GM23248 (cell line): ENCODE results near the gene CIAO2A. TPM values are rescaled to one million over a fixed set of nuclear protein-coding genes. Genes with fewer than 3 reads are reported as not detected.
"Not testable (repeated sequence)": the region's sequence is repeated elsewhere in the genome, so short reads cannot be mapped to it uniquely, and the experiment has no call there.

Experiments
- DNase-seq: peaks from one replicate; pipeline ENCODE4 v3.0.0-alpha.2; 2015
- H2AFZ ChIP-seq: fragments of 200-600 bp; sonication (generic); 2 replicates; pipeline ENCODE4 v1.6.1; 2016; ENCODE audit warnings: antibody characterized with exemption
- H3F3A ChIP-seq: fragments of 200-600 bp; sonication (generic); 2 replicates; pipeline ENCODE4 v1.6.1; 2016; ENCODE audit warnings: mild to moderate bottlenecking, antibody characterized with exemption, mixed run types; ENCODE audit not compliant: insufficient read depth
- H3K27ac ChIP-seq: fragments of 200-600 bp; sonication (generic); 2 replicates; pipeline ENCODE4 v1.5.1; 2016; ENCODE audit warnings: mild to moderate bottlenecking
- H3K27me3 ChIP-seq: fragments of 200-600 bp; sonication (generic); replicated peaks from 2 replicates; pipeline ENCODE4 v1.6.1; 2016; ENCODE audit warnings: mild to moderate bottlenecking; ENCODE audit not compliant: insufficient read depth
- H3K36me3 ChIP-seq: fragments of 200-600 bp; sonication (generic); 2 replicates; pipeline ENCODE4 v1.6.1; 2016; ENCODE audit warnings: low read depth, mild to moderate bottlenecking
- H3K4me1 ChIP-seq: fragments of 200-600 bp; sonication (generic); 2 replicates; pipeline ENCODE4 v1.6.1; 2016; ENCODE audit warnings: mild to moderate bottlenecking; ENCODE audit not compliant: insufficient read depth
- H3K4me2 ChIP-seq: fragments of 200-600 bp; sonication (generic); one replicate; pipeline ENCODE4 v1.6.1; 2016; ENCODE audit warnings: mild to moderate bottlenecking; ENCODE audit not compliant: unreplicated experiment
- H3K4me3 ChIP-seq: fragments of 200-600 bp; sonication (generic); 2 replicates; pipeline ENCODE4 v1.5.1; 2016; ENCODE audit warnings: mild to moderate bottlenecking
- H3K79me2 ChIP-seq: fragments of 200-600 bp; sonication (generic); 2 replicates; pipeline ENCODE4 v1.6.1; 2016; ENCODE audit warnings: mild to moderate bottlenecking; ENCODE audit not compliant: insufficient read depth
- H3K9ac ChIP-seq: fragments of 200-600 bp; sonication (generic); 2 replicates; pipeline ENCODE4 v1.6.1; 2016; ENCODE audit warnings: mild to moderate bottlenecking
- H3K9me2 ChIP-seq: fragments of 200-600 bp; sonication (generic); 2 replicates; pipeline ENCODE4 v1.6.1; 2016; ENCODE audit warnings: mixed run types, mild to moderate bottlenecking, moderate library complexity; ENCODE audit not compliant: insufficient read depth
- H3K9me3 ChIP-seq: fragments of 200-600 bp; sonication (generic); one replicate; pipeline ENCODE4 v1.6.1; 2017; ENCODE audit warnings: low read depth
- H4K20me1 ChIP-seq: fragments of 200-600 bp; sonication (generic); 2 replicates; pipeline ENCODE4 v1.6.0; 2016; ENCODE audit not compliant: insufficient read depth
- EZH2 ChIP-seq: fragments of 200-600 bp; sonication (generic); IDR thresholded peaks from 2 replicates; pipeline ENCODE4 v1.6.1; 2018; ENCODE audit warnings: antibody characterized with exemption, mild to moderate bottlenecking; ENCODE audit not compliant: insufficient read depth, poor library complexity, severe bottlenecking
- EZH2phosphoT487 ChIP-seq: fragments of 200-600 bp; sonication (generic); IDR thresholded peaks from 2 replicates; pipeline ENCODE4 v1.6.1; 2018; ENCODE audit warnings: antibody characterized with exemption, moderate library complexity, mild to moderate bottlenecking, low read depth; ENCODE audit not compliant: insufficient read depth
- WGBS, 2 experiments: methylation state at CpG; one replicate each; pipeline ENCODE4 v1.1.6; 2015 to 2017; ENCODE audit warnings: low lambda C conversion rate in 2 of 2, low coverage in 1 of 2; ENCODE audit errors: missing lambda C conversion rate in 2 of 2; 5-methylcytosine and 5-hydroxymethylcytosine counted together
- in situ Hi-C: fragments of 300-500 bp; cut with MboI; formaldehyde crosslinking; loops from 2 replicates; pipeline ENCODE4 v1.15.0; 2020
- polyA plus RNA-seq: library from polyadenylated mRNA; unstranded; fragments of >200 nt; fragmentation: Nextera tagmentation; extraction: Ambion mirVana; gene quantifications from 2 replicates; pipeline ENCODE4 v1.2.1, GENCODE V29; 2016
- total RNA-seq: library from RNA; depleted of rRNA; stranded (reverse); fragments of >200 nt; shearing (Covaris generic); gene quantifications from 2 replicates; pipeline ENCODE4 v1.2.3, GENCODE V29; 2014

CIAO2A gene
- total and polyA plus RNA-seq, 2 experiments from 2014 or later, result 40.5 to 93.8 TPM

DNA sequence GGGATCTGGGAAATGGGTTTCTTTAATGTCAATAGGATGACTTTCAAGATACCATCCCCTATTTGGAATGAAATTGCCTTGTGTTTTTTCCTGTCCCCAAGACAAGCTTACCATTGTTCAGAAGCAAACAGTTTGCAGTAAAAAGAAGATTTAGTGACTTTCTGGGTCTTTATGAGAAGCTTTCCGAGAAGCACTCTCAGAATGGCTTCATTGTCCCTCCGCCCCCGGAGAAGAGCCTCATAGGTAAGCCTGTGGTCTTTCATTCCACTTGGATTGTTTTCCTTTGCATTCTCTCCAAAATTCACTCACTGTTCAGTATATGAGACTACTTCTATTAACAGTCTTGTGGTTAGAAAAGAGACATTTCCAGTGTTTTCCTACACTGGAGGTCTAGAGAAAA, 32.3 kb upstream of the CIAO2A start:
- WGBS, 2 experiments, result 65 to 67% methylated on average over 3 of the region's 3 CpGs
- Histone ChIP-seq H3F3A (no peaks in the 10 kb centered on the region), H3K79me2 (no peaks in the 10 kb centered on the region), H3K9me2 (no peaks in the 10 kb centered on the region), H3K4me3 (no peak overlapping the region), H3K27me3 (no peaks in the 10 kb centered on the region), H3K27ac (no peak overlapping the region), H3K4me2 (no peak overlapping the region), H2AFZ (no peak overlapping the region), H3K9me3 (no peaks in the 10 kb centered on the region), H3K9ac (no peak overlapping the region), H3K4me1 (no peaks in the 10 kb centered on the region), H4K20me1 (no peaks in the 10 kb centered on the region), H3K36me3 (peaks cover 70% of the 10 kb centered on the region)
- DNase-seq, result no peak
- in situ Hi-C loops, result no loop called here
- no peak for TF ChIP-seq EZH2
- no peak for TF ChIP-seq EZH2phosphoT487

DNA sequence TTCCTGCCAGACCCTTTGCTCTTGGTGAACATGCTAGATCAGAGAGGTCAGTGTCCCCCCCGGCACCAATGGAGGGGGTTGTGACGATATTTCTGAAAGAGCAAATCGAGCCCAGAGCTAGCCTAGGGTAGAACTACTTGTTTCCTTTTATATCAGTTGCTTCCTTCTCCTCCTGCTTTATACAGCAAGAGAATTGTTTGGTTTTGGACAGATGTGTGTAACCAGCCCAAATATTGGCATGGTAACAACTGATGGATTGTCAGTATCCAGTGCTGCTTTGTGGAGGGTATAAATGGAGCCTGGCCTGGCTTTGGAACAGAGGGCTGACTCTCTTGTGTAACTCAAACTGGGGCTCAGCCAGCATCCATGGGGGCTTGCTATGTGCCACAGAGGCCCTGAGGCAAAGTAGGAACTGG, 29.3 kb upstream of the CIAO2A start:
- Histone ChIP-seq H3K4me1 (no peaks in the 10 kb centered on the region), H3K79me2 (0 out of 2 replicates have a peak, but pooled peaks cover 12% of the 10 kb centered on the region), H3F3A (no peaks in the 10 kb centered on the region), H3K36me3 (peaks cover 66% of the 10 kb centered on the region), H3K27me3 (no peaks in the 10 kb centered on the region), H3K9ac (no peak overlapping the region), H3K4me3 (no peak overlapping the region), H3K9me2 (no peaks in the 10 kb centered on the region), H3K27ac (no peak overlapping the region), H2AFZ (no peak overlapping the region), H4K20me1 (no peaks in the 10 kb centered on the region), H3K9me3 (no peaks in the 10 kb centered on the region), H3K4me2 (no peak overlapping the region)
- TF ChIP-seq EZH2, result no peak
- TF ChIP-seq EZH2phosphoT487, result no peak
- WGBS, 2 experiments, result 100% methylated on average over 3 of the region's 3 CpGs
- no peak for DNase-seq
- in situ Hi-C loops, result no loop called here

DNA sequence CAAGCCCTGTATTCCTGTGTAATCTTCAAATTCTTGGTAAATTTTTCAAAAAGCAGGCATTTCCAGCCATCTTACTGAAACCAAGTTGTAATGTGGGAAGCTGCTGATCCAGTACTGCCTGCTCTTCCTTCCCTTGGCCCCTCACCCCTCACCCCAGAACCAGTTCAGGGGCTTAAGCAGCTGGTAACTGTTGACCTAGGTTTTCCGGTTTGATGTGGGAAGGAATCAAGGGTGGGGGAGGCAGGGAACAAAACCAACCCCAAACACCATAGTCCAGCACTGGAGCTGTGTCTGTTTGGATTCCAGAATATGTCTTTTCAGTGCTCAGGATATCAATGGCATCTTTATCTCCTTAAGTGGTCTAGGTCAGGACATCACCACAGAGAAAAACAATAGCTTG, 28.8 kb upstream of the CIAO2A start:
- Histone ChIP-seq H3F3A (no peaks in the 10 kb centered on the region), H3K27ac (no peak overlapping the region), H2AFZ (no peak overlapping the region), H3K9me3 (no peaks in the 10 kb centered on the region), H3K4me3 (no peak overlapping the region), H3K9me2 (no peaks in the 10 kb centered on the region), H3K9ac (no peak overlapping the region), H3K27me3 (no peaks in the 10 kb centered on the region), H3K4me1 (no peaks in the 10 kb centered on the region), H3K36me3 (peaks cover 61% of the 10 kb centered on the region), H3K4me2 (no peak overlapping the region), H4K20me1 (no peaks in the 10 kb centered on the region), H3K79me2 (0 out of 2 replicates have a peak, but pooled peaks cover 14% of the 10 kb centered on the region)
- DNase-seq, result no peak
- WGBS, 2 experiments, result 100% methylated on average over 1 of the region's 1 CpG
- in situ Hi-C loops, result no loop called here
- TF ChIP-seq EZH2phosphoT487 (no peak), EZH2 (no peak)

DNA sequence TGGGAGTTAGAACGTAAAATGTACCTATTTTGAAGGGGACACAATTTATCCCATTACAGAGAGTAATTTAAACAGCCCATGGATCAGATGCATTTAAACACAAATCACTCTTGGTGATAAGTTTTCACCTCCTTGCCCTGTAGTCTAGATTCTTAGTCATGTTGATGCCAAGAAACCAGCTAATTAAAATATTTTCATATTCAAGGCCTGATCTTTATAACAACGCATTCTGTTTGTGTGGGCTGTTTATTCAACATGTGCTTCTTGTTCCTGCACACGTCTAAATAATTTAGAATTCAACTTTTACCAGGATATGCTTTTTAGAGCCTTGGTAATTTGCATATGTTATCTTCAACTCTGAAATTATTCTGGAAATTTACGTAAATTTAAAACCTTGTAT, 28.0 kb upstream of the CIAO2A start:
- Histone ChIP-seq H3K4me2 (no peak overlapping the region), H3K4me3 (no peak overlapping the region), H3F3A (no peaks in the 10 kb centered on the region), H3K27me3 (no peaks in the 10 kb centered on the region), H3K9ac (no peak overlapping the region), H4K20me1 (no peaks in the 10 kb centered on the region), H2AFZ (no peak overlapping the region), H3K9me2 (no peaks in the 10 kb centered on the region), H3K36me3 (peaks cover 53% of the 10 kb centered on the region), H3K79me2 (peaks cover 20% of the 10 kb centered on the region; the same call in 1 of the 2 replicates), H3K9me3 (no peaks in the 10 kb centered on the region), H3K27ac (no peak overlapping the region), H3K4me1 (no peaks in the 10 kb centered on the region)
- 78 to 82% methylated on average over 4 of the region's 4 CpGs for WGBS, 2 experiments
- DNase-seq, result no peak
- in situ Hi-C loops, result no loop called here
- no peak for TF ChIP-seq EZH2phosphoT487
- TF ChIP-seq EZH2, result no peak

DNA sequence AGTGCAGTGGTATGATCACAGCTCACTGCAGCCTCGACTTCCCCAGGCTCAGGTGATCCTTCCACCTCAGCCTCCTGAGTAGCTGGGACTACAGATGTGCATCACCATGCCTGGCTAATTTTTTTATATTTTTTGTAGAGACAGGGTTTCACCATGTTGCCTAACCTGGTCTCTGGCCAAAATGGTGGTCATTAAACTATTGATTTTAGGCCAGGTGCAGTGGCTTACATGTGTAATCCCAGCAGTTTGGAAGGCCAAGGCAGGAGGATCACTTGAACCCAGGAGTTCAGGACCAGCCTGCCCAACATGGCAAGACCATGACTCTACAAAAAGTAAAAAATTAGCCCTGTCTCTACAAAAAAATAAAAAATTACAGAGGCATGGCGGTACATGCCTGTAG, 26.7 kb upstream of the CIAO2A start:
- H3K4me1 ChIP-seq, in situ Hi-C loops, H3K4me3 ChIP-seq, H3F3A ChIP-seq, DNase-seq, H3K9ac ChIP-seq, H3K9me2 ChIP-seq, H4K20me1 ChIP-seq, H3K9me3 ChIP-seq, H3K4me2 ChIP-seq, H2AFZ ChIP-seq, H3K27ac ChIP-seq, H3K27me3 ChIP-seq: not testable (repeated sequence)
- H3K36me3 ChIP-seq, result peaks cover 58% of the 10 kb centered on the region
- WGBS, 2 experiments, result 96 to 100% methylated on average over 2 of the region's 2 CpGs
- peaks cover 29% of the 10 kb centered on the region for H3K79me2 ChIP-seq
